ENCODE data around the gene APMAP.

APMAP gene

GRCh38 chr20:24986436-24987015 lies 6.0 kb downstream of the APMAP start:
- no peak for FAIRE-seq

DNA sequence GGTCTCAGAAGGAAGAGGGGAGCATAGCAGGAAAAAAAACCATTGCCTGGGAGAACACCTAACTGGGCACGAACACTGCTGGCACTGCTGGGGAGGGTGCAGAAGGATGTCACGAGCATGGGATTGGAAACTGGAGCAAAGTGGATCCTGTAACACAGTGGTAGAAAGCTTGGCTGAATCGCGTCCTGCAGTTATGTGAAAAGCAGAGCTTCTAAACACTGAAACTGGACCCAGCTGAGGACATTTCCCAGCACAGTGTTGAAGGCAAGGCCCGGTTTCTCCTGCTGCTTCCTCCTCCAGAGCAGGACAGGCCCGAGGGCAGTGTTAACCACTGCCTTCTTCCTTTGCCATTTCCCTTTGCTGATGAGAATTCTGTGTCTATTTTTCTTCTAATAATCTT lies 6.7 kb downstream of the APMAP start:
- no peak for FAIRE-seq

DNA sequence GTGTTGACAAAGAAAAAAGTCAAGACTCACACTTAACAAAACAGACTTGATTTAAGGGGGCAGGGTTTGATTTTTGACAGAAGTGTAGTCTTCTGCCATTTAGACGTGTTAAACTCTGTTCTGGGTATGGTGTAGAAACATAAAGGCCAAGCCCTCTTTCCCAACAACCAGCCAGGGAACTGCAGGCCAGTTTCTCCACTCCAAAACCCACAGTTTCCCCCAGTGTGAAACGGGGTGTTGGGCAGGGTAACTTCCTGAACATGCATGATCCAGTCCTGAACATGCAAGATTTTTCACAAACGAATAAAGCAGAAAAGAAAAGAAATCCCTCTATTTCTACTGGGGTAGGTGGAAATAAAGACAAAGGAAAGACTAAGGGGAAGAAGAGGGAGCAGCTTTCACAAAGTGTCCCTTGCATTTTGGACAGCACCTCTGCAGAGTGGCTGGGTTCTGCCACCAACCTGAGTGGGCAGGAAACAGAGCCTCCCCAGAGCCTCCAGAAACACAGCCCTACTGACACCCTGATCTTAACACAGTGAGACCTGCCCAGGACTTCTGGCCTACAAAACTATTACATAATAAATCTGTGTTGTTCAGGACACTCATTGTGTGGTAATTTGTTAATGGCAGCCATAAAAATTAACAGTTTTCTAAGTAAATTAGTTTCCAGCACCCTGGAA lies 7.5 kb downstream of the APMAP start:
- no peak for FAIRE-seq

DNA sequence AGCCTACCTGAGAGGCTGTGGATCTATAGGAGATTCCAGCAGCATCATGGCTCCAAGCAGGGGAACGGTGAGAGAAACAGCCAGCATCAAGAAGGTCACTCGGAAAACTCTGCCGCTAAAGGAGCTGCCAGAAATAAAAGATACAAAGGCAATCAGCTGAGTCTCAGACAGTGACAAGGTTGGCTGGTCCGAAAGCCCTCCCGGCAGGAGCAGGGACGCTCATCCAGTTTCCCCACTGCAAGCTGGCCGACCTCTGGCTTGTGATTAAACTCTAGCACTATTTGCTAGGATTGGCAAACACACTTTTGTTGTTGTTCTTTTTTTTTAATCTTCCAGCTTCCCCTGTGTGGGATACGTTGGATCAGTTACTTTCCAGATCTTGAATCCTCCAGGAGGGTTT lies 8.7 kb downstream of the APMAP start:
- FAIRE-seq = no peak

DNA sequence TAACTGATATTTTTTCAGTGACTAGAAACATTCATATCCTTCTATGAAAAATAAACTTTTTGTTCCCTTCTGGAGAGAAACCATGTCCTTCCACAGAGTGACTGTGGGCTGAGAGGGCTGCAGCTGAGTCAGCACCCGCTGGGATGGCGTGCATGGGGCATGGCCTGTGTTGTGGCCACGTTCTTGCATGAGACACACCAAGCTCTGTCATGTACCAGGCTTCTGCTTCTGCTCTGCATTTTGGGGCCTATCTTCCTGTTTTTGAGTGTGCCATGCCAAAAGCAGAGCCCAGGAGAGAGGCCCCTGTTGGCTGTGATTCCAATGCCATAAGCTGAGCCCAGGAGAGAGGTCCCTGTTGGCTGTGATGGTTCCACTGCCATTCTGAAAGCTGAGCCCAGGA lies 10.8 kb downstream of the APMAP start:
- no peak for FAIRE-seq

- no peak for FAIRE-seq
These were observed 11.3 kb downstream of the APMAP start for GRCh38 chr20:24981282-24981681.

DNA sequence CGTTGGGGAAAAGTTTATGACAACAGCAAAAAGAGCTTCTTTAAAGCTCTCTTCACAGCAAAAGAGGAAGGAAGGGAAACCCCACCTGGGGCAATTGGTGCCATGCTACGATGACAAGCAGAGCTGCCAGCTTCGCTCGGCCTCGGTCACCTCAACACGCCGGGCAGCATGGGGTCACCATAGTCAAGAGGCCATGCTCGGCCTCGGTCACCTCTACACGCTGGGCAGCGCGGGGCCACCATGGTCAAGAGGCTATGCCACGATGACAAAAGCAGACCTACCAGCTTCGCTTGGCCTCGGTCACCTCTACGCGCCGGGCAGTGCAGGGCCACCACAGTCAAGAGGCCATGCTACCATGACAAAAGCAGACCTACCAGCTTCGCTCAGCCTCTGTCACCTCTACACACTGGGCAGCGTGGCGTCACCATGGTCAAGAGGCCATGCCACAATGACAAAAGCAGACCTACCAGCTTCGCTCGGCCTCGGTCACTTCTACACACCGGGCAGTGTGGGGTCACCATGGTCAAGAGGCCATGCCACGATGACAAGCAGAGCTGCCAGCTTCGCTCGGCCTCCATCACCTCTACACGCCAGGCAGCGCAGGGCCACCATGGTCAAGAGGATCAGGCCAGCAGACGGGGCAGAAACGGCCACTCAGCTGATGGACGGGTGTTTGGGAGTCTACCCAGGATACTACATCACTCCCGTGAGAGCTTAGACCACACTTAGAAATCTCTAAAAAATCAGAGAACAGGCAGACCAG lies 12.1 kb downstream of the APMAP start:
- no peak for FAIRE-seq

DNA sequence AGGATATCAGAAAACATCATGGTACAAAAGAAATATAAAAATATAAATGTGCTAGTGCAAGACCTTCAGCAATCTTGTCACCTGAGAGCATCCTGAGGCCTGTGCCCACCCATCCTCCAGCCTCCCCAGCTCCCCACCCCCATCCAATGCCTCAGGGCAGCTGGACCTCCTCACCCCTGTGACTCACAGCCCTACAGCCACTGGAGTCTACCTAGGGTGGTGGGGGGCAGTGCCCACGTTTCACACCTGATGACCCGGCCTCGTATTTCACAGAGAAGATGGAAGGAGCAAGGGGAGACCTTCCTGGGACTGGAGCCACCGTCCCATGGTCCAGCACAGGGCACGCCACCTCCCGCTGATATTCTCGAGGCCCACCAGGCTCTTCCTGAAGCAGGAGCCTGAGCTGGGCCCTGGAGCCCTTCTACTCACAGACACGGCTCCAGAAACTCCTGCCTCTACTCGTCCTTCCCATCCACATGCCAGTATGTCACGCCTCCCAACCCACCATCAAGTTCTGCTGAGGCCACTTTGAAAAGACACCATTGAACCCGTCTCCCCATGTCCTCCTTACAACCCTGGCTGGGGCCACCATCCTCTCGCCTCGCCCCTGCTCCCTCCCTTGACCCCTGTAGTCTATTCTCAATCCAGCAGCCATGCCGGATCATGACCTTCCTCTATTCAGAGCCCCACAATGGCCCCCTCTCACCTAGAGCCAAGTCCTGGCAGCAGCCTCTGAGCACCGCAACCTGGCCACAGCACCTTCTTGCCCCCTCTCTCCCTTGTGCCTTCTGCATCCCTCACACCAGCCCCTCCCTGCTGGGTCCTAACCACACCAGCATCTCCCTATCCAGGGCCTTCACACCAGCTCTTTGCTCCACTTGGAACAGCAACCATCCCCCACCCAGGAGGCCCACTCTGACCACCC lies 13.3 kb downstream of the APMAP start:
- no peak for FAIRE-seq

DNA sequence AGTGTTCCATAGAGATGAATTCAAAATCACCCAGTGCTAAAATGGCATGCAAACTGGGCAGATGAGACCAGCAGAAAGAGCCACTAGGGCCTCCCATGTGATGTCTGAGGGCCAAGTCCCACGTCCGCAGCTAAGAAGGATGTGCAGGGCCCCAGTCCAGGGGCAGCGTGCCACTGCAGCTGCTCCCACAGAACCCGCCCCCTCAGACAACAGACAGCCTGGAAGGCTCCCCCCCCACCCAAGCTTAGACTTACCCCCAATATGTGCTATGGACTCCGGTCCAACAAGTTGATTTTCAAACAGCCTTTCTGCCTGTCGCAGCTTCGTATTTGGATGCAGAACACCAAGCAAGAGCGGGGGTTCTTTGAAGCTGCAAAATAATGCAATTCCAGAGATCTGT lies 14.0 kb downstream of the APMAP start:
- FAIRE-seq = no peak

DNA sequence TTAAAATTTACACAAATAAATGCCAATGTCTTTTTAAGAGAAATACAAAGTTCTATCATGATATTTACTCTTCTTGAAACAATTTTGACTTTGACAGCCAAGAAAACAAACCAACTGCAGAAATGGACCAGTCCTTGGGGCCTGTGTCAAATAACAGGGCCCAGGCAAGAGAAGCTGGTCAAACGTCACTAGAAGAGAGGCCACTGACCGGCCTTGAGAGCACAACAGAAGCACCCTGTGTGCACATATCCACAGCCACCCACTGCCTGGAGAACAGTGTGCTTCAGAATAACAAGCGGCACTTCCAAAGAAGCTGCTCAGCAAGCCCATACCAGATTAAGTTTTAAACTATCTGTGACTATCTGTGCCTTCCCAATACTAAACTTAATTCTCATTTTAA lies 14.8 kb downstream of the APMAP start:
- no peak for FAIRE-seq

DNA sequence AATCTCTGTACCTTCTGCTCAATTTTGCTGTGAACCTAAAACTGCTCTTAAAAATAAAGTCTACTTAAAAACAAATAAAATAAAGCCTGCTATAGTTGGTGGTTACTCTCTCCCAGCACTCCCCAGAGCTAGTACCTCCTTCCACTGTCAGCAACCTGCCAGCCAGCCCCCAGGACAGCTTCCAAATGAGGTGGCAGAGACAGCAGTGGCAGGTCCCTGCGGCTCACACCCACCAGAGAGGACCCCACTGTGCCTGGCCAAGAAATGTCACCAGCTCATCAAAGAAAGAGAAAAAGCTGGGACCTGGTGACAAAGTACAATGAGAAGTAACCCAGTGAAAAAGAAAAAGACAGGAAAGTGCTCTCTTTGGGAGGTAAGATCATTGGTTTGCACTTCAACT lies 15.2 kb downstream of the APMAP start:
- FAIRE-seq = no peak

DNA sequence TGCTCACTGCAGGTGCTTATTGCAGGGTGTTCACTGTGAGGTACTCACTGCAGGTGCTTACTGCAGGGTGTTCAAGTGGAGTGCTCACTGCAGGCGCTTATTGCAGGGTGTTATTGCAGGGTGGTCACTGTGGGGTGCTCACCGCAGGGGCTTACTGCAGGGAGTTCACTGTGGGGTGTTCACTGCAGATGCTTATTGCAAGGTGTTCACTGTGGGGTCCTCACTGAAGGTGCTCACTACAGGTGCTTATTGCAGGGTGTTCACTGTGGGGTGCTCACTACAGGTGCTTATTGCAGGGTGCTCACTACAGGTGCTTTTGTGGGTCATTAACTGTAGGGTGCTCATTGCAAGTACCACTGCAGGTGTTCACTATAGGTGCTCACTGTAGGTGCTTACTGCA lies 20.2 kb downstream of the APMAP start:
- FAIRE-seq = no peak

GRCh38 chr20:24971376-24972101 lies 21.0 kb downstream of the APMAP start:
- FAIRE-seq = no peak

DNA sequence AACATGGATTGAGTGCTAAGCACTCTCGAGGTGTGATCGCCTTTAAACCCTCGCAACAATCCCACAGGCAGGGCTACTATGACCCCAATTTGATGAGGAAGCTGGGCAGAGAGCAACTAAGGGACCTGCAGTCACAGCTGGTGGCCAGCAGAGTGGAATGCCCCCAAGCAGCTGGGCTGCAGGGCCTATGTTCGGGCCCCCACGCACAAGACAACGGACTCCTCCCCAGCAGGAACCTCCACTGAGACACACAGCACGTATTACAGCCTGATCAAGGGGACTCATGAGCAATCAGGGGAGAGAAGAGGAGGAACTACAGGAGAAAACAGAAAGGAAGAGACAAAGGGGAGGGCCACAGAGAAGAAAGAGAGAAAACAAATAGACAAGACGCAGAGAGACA lies 21.8 kb downstream of the APMAP start:
- FAIRE-seq = no peak

GRCh38 chr20:24970030-24970553 lies 22.5 kb downstream of the APMAP start:
- no peak for FAIRE-seq

- no peak for FAIRE-seq
These were observed 23.1 kb downstream of the APMAP start for GRCh38 chr20:24969186-24970029.

GRCh38 chr20:24968278-24968800 lies 24.2 kb downstream of the APMAP start:
- no peak for FAIRE-seq

DNA sequence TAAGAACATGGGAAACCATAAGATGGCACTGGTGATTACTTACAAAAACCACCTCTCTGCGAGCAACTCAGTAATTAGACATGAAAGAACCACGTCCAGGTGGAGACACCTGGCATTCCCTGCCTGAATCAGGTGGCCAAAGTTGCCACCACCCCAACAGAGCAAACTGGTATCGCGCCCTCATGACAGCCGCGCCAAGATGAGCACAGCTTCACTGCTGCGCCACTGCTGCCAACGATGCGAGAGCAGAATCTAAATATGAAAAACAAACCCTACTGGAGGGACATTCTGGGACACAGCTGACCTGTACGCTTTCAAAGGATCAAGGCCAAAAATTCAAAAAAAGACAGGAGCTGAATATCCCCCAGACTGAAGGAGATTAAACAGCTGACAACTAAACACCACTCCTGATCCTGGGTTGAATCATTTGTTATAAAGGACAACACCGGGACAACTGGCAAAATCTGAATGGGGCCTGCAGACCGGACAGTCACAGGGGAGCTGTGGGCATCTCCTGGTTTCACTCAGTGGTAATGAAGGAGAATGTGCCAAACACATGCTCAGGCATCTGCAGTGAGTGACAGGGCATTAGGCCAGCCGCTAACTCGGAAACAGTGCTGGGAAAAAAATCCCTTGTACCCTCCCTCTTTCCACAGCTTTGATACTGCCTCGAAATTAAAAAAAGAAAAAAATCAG lies 26.1 kb downstream of the APMAP start:
- FAIRE-seq = no peak

GRCh38 chr20:24965065-24965919 lies 27.3 kb downstream of the APMAP start:
- no peak for FAIRE-seq

DNA sequence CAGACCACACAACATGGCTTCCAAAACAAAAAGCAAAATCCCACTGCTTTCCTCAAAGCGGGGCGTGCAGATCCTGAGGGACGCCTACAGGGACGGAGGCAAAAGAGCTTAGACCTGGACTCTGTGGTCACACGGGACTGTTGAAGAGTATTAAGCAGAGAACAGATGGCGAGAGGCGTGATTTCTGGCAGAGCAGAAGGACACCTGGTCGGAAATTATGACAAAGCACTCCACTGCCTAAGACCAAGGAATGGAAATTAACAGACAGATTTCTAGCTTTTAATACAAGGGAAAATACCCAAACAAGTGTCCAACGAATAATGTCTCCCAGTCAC lies 28.1 kb downstream of the APMAP start:
- FAIRE-seq = no peak
